Activated CD4-positive, alpha-beta T cell treated with anti-CD3 and anti-CD28 coated beads, Interleukin-10, Interleukin-2, amounts not matched to agents 100 ng/mL and 50 ng/mL, durations not matched to agents 16 hours and 8 hours (primary cell): ENCODE results near the gene ACO2.

ENCODE experiments used
- DNase-seq: peaks from one replicate; pipeline ENCODE4 v3.0.0-alpha.2; 2020

ACO2 gene

GRCh38 chr22:41573677-41574076 lies 104.8 kb downstream of the ACO2 start:
- no peak for DNase-seq

GRCh38 chr22:41574847-41575381 lies 106.0 kb downstream of the ACO2 start:
- no peak for DNase-seq

DNA sequence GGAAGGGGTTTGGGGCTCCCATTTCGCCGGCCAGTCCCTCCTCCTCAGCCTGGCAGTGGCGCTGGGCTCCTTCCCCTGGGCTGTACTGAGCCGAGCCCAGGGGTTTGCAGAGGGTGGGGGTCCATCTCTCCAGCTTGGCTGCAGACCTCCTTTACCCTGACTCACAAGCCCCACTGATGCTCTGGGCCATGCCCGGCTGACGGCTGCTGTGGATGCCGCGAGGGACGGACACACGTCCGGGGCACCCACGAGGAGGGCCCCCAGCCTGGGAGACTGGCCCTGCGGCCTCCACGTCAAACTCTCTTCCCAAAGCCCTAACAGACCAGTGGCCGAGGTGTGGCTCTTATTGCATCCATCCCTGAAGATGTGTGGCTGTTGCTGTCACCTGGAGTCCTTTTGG lies 106.6 kb downstream of the ACO2 start:
- no peak for DNase-seq

DNA sequence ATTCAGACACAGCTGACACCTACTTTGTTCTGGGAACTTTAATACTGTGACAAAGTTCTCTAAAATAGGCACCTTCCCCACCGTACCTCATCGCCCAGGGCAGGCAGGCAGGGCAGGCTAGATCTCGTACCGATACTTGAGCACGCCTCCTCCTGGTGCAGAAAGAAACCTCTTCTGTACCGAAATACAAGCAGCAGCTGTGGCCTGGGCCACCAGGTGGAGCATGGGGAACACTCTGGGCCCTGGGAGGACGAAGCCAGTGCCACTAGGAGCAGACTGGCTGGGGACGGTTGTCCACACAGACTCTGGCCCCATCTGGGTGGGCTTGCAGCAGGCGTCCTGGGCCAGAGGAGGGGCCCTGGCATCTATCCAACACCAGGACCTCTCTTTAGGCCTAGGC lies 108.0 kb downstream of the ACO2 start:
- DNase-seq = peak; percentile 49

GRCh38 chr22:41578114-41578513 lies 109.2 kb downstream of the ACO2 start:
- no peak for DNase-seq
